Loucy (cell line): Measurements from ENCODE around the gene VKORC1.

Source experiments
- CTCF ChIP-seq: fragments of 200-600 bp; sonication (generic); conservative IDR thresholded peaks from 2 replicates; pipeline ENCODE4 v1.5.1; 2014; ENCODE audit warnings: mild to moderate bottlenecking, antibody characterized with exemption, low read length
- EZH2phosphoT487 ChIP-seq: fragments of 200-600 bp; IDR thresholded peaks from 2 replicates; pipeline ENCODE4 v1.6.1; 2018; ENCODE audit warnings: antibody characterized with exemption, mild to moderate bottlenecking, moderate library complexity, borderline replicate concordance

GRCh38 chr16:31117384-31118222 is 23.0 kb upstream of the VKORC1 start, which contains the start of gene KAT8:
- TF ChIP-seq CTCF (no peak), EZH2phosphoT487 (no peak)
